H1 (cell line): ENCODE data around the gene RAB21. TPM values are rescaled to one million over a fixed set of nuclear protein-coding genes. Genes with fewer than 3 reads are reported as not detected.

Experiments used
- polyA plus RNA-seq, 7 experiments: library from polyadenylated mRNA; depleted of rRNA in 3 of 7; stranded (reverse) in 5 of 7; unstranded in 2 of 7; fragments of >200 nt in 5 of 7; fragments of 200-250 nt in 2 of 7; gene quantifications; 1 replicate in 5 of 7; 2 replicates in 1 of 7; 4 replicates in 1 of 7; pipeline versions ENCODE4 v1.2.1 to v1.2.3, GENCODE V29; 2011 to 2013; ENCODE audit warnings: missing spikeins in 2 of 7, mixed read lengths in 2 of 7
- total RNA-seq: library from RNA; stranded (reverse); fragmentation: NEBNext Ultra II Directional; extraction: Animal tissue kit (Norgen Biotek cat#: 25700); gene quantifications from 2 replicates; pipeline ENCODE4 v1.2.1, GENCODE V29; 2021

The RAB21 gene
- total and polyA plus RNA-seq, 2 of the 8 experiments (the other 6 are each of a cell fraction or from before 2014, with no cell fraction given): 1.2 to 47.2 TPM

Other genes with a start within 250 kb of the RAB21 start
- 29.7 and 32.4 TPM in 2 replicates for gene ZFC3H1, start 91.0 kb upstream of the RAB21 start, total RNA-seq
- gene ZFC3H1, start 91.0 kb upstream of the RAB21 start, polyA plus RNA-seq (2011; rRNA removed): 11.5 and 20.0 TPM in 2 replicates
- gene THAP2, start 90.6 kb upstream of the RAB21 start, total RNA-seq: 5.3 and 6.8 TPM in 2 replicates
- gene THAP2, start 90.6 kb upstream of the RAB21 start, polyA plus RNA-seq (2011; rRNA removed): 1.2 and 1.8 TPM in 2 replicates
- 12.6 and 14.7 TPM in 2 replicates for gene TMEM19, start 68.8 kb upstream of the RAB21 start, total RNA-seq
- gene TMEM19, start 68.8 kb upstream of the RAB21 start, polyA plus RNA-seq (2011; rRNA removed): 8.6 and 19.1 TPM in 2 replicates
- gene TBC1D15, start 84.9 kb downstream of the RAB21 start, total RNA-seq: 45.1 and 46.1 TPM in 2 replicates
- 6.9 and 13.5 TPM in 2 replicates for gene TBC1D15, start 84.9 kb downstream of the RAB21 start, polyA plus RNA-seq (2011; rRNA removed)
- 0.90 and 1.1 TPM in 2 replicates for gene TPH2, start 184.0 kb downstream of the RAB21 start, total RNA-seq
- gene TPH2, start 184.0 kb downstream of the RAB21 start, polyA plus RNA-seq (2011; rRNA removed): 0.42 and 0.57 TPM in 2 replicates